NCI-H2029 (cell line): ENCODE data around the gene FUCA1.
A peak's percentile ranks its signal among the peaks of the same experiment; 100 is the strongest.
"Not testable (repeated sequence)": the region's sequence is repeated elsewhere in the genome, so short reads cannot be mapped to it uniquely, and the experiment has no call there.

Experiments used
- DNase-seq: peaks from one replicate; lab custom pipeline; 2025; lab: John Stamatoyannopoulos, UW

The FUCA1 gene

DNA sequence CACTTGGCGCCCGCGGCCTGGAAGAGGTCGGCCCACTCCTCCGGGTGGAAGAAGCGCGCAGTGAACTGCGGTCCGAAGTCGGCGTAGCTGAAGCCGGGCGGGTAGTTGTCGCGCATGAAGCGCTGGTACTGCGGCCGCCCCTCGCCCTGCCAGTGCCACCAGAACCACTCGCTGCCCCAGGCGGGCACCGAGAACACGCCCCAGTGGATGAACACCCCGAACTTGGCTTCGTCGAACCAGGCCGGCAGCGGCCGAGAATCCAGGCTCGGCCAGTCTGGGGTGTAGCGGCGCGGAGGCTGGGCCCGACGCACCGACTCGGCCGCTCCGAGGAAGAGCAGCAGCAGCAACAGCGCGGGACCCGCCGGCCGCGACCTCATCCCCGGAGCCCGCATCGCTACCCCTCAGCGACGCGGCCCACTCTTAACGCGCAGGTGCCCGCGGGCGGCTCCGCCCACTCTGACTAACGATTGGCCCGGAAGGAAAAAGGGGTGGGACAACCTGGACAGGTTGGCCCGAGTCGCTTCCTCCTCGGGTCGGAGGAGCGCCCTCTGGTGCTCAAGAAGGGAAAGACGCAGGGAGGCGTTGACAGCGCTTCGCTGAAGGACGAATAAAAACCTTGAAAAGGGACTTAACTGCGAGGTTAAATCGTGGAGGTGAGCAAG lies at the start of gene FUCA1:
TSS of gene FUCA1 (minus strand) at position 396 of the 662 bp plus-strand sequence. CDS start at position 392, 4 bp downstream.
- peak; percentile 89 for DNase-seq

DNA sequence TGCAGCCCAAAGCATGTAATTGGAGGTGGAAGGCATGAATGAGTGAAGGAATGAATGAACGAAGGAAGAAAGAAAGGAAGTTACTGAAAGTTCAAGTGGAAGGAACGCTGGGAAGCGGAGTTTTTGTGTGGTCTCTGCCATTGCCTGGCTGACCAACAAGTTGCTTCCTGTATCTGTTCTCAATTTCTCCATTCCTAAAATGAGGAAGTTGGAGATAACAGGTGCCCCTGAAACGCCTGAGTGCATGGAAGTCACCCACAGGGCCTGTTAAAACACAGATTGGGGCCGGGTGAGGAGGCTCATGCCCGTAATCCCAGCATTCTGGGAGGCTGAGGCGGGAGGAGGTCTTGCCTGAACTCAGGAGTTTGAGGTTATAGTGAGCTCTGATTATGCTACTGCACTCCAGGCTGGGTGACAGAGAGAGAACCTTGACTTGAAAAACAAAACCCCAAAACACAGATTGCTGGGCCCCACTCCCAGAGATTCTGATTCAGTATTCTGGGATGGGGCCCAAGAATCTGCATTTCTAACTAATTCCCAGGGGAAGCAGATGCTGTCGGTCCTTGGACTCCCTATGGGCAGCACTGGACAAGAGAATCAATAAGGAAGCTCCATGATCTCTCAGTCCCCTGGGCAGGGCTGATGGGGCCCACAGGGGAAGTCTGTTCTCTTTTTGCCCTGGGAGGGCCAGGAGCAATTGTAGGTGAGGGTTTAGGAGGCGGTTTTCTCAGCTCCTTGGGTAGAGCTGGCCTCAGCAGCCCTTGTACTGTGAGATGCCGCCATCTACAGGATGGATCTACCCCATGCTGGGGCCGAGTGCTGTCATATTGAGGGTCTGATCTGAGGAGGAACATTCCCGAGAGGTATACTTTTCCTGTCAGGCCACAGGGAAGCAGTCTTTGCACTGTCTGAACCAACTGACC lies 48.4 kb upstream of the FUCA1 start:
- peak; percentile 31 for DNase-seq

DNA sequence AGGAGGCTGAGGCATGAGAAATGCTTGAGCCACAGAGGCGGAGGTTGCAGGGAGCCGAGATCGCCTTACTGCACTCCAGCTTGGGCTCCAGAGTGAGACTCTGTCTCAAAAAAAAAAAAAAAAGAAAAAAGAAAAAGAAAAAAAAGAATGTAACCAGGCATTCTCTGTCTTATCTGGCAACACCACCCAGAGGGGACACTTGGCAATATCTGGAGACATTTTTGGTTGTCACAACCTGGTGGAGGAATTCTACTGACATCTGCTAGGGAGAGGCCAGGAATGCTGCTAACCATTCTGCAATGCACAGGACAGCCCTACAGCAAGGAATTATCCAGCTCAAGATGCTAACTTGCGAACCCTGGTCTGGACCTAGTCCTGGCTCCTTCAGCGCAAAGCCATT lies 47.4 kb upstream of the FUCA1 start:
- DNase-seq, result no peak

DNA sequence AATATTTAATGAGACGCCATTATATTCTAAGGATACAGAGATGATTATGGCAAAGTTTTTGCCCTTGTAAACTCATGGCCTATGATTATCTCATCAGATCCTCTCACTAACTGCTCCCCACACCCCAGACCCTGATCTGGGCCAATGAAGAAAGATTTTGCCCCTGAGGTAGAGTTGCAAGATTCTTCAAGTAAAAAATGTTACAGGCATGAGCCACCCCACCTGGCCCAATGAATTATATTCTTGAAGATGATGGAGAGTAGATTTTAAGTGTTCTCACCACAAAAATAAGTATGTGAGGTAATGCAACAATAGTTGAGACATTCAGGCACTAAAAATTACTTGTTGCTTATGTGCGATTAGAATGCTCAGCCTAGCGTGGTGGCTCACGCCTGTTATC lies 46.8 kb upstream of the FUCA1 start:
- DNase-seq, result no peak

DNA sequence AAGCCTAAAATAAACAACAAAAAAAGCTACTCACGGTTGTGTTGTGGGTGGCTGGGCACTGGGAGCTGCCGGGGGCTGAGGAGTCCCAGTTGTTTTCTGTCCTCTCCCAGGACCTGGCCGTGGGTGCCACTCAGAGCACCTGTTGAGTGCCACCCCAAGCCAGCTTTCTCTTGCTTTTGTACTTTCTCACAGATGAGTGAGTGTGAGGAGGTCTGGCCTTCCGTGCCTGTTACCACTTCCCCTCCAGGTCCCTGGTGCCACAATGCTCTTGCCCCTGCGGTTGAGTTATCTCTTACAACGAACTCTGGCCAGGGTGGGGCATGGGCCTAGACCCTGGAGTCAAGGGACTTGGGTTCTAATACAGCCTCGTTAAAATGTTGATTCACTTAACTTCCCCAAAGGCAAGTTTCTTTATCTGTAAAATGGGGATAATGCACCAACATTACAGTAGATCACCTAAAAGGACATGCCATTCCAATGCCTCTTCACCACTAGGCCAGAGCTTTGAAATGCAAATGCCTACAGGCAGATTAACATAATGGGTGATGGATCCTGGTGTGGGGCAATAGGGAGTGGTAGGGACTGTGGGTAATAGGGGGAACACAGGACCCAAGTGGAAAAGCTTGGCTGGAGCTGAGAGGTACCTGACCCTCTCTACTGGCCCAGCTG lies 45.3 kb upstream of the FUCA1 start, which contains the start of gene CNR2:
TSS of gene CNR2 (minus strand) at position 151 of the 669 bp plus-strand sequence. CDS start 37,745 bp downstream, outside the sequence.
- DNase-seq, result no peak

DNA sequence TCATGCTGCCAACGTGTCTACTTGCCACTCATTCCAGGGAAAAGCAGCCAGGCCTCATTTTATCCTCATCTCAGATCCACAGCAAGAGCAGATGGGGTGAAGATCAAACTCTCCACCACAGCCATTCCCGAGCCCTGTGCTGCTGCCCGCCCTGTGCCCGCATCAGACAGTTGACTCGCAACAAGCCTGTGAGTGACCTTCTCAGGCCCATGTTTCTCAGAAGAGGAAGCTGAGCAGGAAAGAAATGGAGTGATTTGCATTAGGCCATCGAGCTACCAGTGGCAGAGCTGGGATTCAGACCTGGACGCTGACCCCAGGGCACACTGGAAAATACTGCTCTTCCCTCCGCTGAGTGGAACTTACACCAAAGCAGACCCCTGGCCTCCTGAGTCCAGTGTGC lies 43.8 kb upstream of the FUCA1 start:
- no peak for DNase-seq

DNA sequence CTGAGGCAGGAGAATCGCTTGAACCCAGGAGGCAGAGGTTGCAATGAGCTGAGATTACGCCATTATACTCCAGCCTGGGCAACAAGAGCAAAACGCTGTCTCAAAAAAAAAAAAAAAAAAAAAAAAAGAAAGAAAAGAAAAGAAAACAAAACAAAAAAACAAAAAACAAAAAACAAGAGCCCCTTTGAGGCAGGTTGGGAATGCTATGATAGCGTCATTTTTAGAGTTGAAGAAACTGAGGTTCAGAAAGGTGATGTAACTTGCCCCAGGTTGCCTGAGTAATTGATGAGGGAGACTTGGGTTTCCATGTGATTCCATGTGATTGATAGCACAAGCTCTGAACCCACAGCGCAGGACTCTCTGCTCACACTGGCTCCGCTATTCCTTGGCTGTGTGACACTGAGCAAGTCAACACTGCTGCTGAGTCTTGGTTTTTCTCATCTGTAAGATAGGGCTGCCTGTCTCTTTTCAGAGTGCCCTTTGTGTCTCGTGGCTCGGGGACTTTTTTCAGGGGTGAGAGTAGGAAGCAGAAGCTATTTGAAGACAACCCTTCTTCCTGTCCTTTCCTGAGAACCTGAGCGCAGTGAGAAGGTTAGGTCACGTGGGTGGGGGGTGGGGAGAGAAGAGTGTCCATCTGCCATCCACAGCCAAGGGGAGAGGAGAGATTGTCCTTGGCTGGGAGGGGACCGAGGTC lies 42.6 kb upstream of the FUCA1 start:
- no peak for DNase-seq

DNA sequence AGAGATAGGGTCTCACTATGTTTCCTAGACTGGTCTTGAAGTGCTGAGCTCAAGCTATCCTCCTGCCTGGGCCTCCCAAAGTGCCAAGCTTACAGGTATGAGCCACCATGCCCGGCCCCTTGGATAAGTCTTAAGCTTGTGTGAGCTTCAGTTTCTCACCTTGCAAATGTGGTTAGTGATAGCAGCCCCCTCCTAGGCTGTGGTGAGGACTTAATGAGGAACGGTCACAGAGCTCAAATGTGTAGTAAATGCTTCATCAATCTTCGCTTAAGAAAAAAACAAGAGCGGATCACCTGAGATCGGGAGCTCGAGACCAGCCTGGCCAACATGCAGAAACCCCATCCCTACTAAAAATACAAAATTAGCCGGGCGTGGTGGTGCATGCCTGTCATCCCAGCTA lies 42.1 kb upstream of the FUCA1 start:
- DNase-seq, result no peak

DNA sequence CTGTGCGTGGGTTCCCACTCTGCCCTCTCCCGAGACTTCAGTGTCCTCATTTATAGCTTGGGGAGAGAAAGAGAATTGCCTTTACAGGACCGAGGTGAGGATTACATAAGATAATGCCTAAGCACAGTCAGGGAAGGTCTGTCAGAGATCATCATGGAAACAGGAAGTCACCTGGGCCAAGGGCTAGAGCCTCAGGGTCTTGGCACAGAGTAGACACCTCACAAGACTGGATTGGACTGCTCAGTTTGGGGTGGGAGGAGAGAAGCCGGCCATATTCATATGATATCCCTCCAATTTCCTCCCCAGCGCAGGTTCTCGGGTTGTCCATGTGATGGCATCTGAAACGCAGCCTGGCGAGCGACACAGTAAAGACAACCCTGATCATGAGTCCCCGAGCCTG lies 41.3 kb upstream of the FUCA1 start:
- no peak for DNase-seq

DNA sequence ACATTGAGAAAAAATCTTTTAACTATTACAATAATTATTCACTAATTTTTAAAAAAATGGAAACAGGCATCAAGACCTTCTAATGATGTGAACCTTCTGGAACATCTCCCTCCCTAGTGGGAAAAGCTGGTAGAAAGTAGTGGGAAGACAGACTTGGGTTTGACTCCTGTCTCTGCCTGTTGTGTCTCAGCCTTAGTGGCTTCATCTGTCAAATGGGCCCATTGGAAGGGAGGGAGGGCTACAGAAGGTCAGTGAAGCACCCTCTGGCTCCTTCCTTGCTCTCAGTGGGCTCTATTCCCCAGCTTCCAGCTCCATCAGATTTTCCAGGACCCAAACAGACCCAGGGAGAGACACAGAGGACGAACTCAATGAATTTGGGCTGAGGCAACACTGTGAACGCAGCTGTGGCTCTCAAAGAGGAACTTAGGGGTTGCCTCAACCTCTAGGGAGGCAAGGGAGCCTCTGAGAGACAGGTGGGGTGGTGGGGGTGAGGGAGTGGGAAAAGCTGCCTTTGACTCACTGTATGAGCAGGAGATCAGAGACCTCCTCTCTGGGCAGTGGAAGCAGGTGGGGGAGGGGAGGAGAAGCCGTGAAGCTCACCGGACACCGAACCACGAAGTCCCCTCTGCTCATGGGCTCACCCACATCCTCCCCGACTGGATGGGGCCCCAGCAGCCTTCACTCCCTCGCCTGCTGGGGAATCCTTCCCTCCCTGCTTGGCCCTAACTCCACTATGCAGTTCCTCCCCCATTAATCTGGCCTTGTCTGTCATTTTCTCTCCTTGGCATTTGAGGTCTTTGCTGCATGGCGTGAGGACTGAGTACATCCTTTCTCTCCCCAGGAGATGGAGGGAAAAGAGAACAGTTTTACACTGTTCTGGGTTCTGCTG lies 40.6 kb upstream of the FUCA1 start:
- no peak for DNase-seq

DNA sequence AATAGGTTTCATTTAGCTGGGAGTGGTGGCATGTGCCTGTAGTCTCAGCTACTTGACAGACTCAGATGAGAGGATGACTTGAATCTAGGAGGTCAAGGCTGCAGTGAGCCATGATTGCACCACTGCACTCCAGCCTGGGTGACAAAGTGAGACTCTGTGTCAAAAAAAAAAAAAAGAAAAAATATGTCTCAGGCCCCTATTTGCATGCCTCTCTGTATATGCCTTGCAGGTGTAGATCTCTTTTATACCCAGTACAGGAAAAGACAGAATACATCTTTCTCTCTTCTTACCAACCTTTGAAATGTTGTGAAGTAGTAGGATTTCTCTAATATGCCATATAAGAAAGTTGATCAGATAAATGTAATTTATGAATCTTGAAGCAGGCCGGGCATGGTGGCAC lies 38.6 kb upstream of the FUCA1 start:
- no peak for DNase-seq

DNA sequence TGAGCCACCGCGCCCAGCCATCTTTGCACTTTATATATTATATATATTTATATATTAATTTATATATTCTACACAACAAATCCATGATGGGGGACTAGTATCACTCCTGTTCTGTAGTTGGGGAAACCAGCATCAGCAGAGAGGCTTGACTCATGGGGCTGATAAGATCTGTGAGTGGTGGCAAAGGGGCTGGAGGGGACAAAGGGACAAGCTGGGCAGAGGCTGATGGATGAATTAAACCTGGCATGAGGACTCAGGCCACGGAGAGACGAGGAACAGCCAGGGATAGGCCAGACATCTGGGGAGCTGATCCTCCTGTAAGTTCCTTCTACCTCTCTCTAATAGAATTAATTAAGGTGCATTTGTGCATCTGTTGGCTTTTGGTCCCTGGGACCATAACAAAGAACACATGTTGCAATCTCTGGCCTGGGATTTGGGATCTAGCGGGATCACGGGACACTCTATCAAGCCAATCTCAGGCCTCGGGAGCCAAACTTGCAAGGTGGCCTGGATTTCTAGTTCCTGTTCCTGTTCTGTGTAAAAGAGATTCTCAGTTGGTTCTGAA lies 37.5 kb upstream of the FUCA1 start:
- DNase-seq, result no peak

DNA sequence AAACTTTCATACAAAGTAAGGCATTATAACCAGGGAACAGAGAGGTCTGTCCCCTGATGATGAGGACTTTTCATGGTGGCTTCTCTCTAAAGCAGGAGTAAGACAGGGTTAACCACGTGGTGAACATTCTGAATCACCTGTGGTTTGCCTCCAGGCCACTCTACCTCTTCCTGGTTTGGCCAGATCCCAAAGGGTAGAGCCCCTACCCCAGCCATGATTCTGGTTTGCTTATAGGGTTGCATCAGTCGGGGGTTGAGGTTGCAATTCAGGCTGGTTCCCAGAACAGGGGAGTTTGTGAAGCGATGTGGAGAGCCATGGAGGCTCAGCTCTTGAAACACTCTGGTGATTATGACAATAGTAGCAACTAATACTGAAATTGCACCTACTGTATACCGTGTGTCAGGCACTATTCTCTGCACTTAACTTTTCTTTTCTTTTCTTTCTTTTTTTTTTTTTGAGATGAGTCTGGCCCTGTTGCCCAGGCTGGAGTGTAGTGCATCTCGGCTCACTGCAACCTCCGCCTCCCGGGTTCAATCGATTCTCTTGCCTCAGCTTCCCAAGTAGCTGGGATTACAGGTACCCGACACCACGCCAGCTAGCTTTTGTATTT lies 36.8 kb upstream of the FUCA1 start:
- no peak for DNase-seq

DNA sequence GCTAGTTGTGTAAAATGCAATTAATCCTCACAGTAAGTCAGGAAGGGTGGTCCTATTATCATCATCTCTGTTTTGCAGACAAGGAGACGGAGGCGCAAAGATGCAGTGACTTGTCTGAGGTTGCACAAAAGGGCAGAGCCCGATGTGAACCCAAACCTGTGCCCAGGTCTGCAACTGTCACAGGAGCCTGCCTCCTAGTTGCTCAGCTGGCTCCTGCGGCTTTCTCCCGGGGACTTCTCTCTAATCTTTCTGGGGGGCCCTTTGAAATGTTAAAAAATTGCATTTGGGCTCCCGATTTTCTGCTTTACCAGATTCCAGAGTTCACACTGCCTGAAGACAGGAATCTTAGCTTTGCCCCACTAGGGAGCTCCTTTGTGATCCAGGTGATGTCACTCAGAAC lies 35.7 kb upstream of the FUCA1 start:
- DNase-seq, result no peak

DNA sequence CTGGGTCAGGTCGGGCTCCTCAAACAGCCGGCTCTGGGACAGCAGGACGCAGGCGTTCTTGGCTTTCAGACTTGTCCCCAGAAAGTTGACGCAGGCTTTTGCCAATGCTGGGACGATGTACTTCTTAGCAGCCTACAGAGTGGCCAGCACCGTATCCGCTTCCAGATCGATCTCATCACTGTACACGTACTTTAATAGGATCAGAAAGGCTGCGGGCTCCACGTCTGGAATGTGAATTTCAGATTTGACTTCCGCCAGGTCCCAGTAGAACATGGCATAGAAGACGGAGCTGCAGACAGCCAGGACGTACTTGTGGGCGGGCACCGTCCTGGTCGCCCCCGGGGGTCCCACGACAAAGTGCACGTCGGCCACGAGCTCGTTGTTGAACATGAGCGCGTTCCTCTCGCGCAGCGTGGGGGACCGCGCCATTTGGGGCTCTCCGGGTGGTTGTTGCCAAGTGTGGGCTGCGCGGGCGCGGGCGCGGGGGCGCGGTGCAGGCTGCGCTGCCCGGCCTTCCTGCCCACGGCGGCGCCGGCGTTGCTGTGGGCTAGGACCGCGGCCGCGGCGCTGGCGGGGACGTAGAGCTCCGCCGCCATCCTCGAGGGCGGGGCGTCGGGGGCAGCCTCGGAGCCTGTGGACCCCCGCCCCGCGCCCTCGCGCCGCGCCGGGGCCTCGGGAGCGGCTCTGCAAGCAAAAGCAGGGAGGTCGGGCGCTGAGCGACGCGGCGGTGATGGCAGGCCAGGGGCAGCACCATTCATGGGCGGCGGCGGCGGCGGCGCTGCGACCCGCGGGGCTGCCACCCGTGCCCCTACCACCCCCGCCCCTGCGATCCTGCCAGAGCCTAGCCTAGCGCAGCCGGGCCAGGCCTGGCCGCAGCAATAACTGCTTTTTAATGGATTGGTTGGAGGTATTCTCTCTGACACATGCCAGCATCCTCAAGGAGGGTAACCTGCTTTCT lies 34.5 kb upstream of the FUCA1 start:
- no peak for DNase-seq

DNA sequence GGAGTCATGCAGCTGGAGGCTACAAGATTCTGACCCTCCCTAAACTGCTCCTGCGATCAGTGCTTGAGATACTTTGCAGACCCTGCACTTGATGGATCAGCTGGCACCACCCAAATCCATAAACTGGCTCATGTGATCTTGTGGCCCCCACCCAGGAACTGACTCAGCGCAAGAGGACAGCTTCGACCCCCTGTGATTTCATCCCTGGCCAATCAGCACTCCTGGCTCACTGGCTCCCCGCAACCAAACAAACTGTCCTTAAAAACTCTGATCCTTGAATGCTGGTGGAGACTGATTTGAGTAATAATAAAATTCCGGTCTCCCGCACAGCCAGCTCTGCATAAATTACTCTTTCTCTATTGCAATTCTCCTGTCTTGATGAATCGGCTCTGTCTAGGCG lies 31.9 kb upstream of the FUCA1 start:
- DNase-seq, result not testable (repeated sequence)

DNA sequence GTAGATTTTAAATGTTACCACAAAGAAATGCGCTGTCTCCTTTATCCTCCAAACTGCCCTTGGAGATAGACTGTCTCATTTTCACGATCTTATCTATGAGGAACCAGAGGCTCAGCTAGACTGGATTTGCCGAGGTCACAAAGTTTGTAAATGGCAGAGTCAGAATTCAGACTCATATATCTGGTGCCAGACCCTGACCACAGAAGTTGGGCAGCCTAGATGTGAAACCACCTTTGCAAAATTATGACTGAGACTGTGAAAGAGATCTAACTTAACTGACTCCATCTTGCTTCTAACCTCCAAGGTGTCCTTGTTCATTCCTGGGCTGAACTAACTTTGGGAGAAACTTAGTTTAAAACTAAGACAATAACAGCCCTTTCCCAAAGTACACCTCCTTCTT lies 31.0 kb upstream of the FUCA1 start:
- DNase-seq, result no peak

DNA sequence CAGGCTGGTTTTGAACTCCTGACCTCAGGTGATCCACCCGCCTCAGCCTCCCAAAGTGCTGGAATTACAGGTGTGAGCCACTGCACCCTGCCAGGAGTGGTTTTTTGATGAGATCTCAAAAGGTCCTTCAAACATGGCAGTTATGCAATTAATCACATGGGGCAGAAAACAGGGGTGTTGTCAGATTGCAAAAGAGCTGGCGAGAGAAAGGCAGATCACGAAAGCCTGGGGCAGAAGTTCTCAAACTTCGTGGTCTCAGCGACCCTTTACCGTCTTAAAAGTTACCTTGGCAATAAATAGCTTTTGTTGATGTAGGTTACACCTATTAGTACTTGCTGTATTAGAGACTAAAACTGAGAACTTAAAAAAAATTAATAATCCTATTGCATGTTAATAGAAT lies 29.0 kb upstream of the FUCA1 start:
- no peak for DNase-seq

DNA sequence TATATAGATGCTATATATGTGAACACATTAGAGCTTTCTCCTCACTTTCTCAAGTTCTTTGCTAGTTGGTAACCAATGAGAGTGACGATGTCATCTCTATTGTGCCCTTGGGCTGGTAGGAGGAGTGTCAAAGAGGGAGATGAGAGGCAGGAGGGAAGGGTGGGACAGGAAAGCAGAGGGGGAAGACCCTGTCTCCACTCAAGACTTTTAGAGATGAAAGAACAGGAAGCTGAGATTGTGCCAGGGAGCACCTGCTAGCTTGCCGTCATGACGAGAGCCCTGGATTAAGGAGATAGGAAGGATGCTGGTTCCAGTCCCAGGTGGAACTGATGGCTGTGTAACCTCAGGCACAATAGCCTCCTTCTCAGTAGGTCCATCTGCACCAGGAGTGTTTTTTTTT lies 28.4 kb upstream of the FUCA1 start:
- DNase-seq, result no peak
